Jurkat, Clone E6-1 (cell line): ENCODE results near the gene MELK.
"Not testable (repeated sequence)": the region's sequence is repeated elsewhere in the genome, so short reads cannot be mapped to it uniquely, and the experiment has no call there.

ENCODE experiments used
- DNase-seq: peaks from one replicate; pipeline ENCODE4 v3.0.0-alpha.2; 2011; ENCODE audit warnings: low read depth, low spot score
- H3K4me3 ChIP-seq: 2 replicates; pipeline ENCODE4 v1.5.1; 2011; ENCODE audit warnings: mild to moderate bottlenecking, low read length, control low read depth, moderate library complexity

The MELK gene

DNA sequence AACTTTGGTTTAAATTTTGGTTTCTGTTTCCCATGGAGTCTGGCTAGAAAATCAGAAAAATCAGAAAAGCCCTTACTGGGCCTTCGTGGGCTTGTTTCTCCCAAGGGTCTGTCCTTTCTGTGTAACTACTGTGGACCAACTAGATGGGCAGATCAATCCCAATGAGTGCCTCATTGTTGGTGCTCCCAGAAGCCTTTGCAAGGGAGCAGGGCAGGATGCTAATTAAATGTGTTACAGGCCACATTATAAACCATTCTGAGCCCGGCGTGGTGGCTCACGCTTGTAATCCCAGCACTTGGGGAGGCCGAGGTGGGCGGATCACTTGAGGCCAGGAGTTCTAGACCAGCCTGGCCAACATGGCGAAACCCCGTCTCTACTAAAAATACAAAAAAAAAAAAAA lies 1.4 kb downstream of the MELK start:
- not testable (repeated sequence) for DNase-seq
- peak overlapping the region; percentile 99 for H3K4me3 ChIP-seq

DNA sequence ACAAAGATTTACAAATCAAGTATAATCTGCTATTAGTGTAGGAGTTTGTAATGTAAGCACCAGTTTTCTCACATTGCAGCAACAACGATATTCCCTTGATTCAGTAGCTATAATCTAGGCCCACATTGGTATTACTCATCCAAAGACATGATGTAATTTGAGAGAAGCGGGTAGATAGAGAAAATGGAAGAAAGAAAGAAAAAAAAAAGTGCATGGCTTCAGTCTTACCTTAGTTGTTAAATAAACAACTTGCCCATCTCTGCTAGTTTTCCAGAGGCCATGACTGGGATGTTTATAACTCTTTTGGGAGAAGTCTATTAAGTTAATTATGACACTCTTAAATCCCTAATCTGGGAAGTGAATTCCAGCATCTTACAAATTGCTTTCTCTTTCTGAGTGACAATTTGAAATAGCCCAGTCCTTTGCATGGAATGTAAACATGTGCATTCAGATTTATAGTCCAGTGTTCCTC lies 2.8 kb downstream of the MELK start:
- H3K4me3 ChIP-seq = no peak overlapping the region
- no peak for DNase-seq

DNA sequence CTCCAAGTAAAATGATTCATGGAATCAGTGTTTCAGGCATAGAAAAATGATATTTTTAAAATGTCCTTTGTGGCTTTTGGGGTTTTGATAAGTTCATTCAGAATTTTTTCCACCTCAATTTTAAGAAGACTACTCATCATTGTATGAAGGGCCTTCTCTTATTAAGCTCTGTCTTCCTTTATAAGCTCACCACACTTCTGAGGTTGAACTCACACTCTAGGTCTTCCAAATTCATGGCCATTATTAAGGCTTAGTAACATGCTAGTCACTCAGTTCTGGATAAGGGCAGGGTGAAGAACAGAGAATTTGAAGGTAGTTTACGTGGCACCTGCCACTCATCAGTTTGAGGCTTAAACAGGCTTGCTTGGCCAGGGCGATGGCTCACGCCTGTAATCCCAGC lies 4.2 kb downstream of the MELK start:
- no peak for DNase-seq
- H3K4me3 ChIP-seq = no peak overlapping the region

DNA sequence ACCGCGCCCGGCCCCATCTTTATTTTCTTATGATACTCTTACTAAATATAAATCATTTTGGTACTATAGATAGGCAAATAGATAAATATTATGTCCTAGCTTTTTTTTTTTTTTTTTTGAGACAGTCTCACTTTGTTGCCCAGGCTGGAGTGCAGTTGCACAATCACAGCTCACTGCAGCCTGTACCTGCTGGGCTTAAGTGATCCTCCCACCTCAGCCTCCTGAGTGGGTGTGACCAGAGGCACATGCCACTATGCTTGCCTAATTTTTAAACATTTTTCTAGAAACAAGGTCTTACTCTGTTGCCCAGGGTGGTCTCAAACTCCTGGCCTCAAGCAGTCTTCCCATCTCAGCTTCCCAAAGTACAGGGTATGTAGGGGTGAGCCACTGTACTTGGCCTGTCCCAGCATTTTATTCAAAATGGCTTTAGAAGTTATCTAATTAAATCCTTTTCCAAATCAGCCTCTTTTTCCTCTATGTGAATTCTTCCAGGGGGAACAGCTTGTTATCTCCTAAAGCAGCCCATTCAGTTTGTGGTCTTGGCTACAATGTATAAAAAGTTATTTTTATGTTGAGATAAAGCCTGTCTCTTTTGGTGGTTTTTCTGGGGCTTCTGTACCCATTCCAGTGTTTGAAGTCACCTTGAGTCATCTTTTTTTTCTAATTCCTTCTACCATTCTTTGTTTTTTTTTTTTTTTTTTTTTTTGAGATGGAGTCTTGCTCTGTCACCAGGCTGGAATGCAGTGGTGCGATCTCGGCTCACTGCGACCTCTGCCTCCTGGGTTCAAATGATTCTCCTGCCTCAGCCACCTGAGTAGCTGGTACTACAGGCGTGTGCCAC lies 12.1 kb downstream of the MELK start:
- DNase-seq = no peak
- no peak overlapping the region for H3K4me3 ChIP-seq

DNA sequence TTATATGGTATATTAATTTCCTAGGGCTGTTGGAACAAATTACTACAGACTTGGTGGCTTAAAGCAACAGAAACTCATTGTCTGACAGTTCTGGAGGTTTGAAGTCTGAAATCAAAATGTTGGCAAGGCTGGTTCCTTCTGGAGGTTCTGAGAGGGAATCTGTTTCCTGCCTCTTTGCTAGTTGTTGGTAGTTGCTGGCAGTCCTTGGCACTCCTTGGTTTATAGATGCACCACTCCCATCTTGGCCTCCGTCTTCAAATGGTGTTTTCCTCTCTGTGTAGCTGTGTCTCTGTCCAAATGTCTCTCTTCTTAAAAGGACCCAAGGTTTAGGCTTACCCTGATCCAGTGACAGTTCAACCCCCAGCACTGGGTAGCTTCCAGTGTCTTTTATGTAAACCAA lies 17.5 kb downstream of the MELK start:
- no peak for DNase-seq
- H3K4me3 ChIP-seq = no peak overlapping the region

DNA sequence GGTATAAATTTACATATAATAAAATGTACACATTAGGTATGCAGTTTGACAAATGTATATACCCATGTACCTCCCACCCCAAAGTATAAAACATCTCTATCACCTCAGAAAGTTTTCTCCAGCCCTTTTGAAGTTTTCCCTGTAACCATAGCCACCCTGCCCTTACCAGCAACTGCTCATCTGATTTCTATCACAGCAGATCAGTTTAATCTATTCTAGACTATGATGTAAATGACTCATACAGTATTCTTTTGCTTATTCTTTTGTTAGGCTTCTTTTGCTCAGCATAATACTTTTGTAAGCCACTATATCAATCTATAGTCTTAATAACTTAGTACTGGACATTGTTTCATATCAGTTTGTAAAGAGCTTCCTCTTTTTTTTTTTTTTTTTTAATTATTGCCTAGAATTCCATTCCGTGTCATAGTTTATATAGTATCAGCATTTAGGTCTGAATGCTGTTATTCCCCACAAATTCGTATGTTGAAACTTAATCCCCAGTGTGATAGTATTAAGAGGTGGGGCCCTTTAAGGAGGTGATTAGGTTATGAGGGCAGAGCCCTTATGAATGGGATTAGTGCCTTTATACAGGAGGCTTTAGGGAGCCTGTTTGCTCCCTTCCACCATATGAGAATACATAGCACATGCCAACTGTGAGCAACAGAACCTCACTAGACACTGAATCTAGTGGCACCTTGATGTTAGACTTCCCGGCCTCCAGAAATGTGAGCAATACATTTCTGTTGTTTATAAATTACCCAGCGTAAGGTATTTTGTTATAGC lies 20.3 kb downstream of the MELK start:
- H3K4me3 ChIP-seq = no peak overlapping the region
- no peak for DNase-seq

DNA sequence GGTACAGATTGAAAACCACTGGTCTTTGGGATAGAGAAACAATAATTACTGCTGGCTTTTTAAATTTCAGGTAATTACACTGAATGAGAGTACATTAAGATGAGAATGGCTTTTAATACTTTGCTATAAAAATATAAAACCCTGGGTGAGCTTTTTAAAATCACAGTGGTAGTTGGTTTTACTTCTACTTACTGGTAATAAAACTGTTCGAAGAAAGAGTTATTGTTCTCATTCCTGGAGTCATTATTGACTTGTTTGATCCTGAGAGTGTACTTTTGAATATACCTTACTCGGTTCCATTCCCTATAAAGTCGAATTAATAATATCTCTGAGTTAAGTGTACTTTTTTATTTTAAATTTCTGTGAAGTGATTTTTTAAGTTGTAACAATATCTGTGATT lies 21.5 kb downstream of the MELK start:
- no peak for DNase-seq
- H3K4me3 ChIP-seq = no peak overlapping the region

DNA sequence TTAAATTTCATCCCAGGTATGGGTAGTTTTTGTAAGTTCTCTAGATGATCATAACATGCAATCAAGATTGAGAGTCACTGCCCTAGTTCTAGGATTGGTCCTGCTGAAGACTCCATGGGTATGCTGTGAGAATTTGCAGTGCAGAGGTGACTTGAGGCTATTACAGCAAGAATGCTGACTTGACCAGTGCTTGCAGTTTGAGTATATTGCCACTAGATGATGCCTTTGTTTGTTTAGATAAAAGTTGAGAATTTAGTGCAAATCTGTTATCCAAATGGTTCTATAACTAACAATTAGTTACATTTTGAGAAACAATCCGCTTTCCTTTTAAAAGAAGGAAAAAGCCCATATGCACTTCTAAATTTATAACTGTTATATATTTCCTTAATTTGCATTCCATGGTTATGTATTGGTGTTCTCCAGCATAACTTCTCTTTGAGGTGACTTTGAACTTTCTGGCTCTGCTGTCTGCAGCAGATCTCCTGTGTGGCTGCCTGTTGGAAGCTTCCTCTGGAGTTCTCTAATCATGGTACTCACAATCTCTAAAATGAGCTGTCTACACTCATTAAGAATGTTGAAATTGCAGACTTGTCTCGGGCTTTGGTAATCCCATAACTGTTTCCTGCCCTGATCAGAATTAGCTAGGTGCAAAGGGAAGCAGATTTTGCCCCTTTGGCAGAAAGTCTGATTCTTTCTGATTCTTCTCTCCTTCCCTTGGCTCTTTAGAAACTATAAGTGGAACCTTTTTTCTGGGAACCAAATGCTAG lies 24.9 kb downstream of the MELK start:
- H3K4me3 ChIP-seq = no peak overlapping the region
- peak; percentile 46 for DNase-seq

DNA sequence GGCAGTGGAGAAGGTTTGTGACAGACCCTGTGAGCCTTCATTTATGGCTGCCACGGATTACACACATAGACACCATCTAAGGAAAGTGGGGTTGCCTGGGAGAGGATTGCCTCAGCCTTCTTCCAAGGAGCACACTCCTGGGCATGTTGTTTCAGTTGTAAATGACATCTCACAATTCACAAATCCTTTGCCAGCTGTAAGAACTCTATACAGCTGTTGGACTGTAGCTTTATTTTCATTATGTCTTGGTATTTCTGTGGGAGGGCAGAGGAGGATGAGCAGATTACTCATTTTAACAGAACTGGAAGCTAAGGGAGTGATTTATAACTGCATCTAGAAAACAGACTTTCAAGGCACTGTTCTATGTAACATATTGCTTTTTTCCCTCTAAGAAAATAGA lies 25.6 kb downstream of the MELK start:
- H3K4me3 ChIP-seq = no peak overlapping the region

DNA sequence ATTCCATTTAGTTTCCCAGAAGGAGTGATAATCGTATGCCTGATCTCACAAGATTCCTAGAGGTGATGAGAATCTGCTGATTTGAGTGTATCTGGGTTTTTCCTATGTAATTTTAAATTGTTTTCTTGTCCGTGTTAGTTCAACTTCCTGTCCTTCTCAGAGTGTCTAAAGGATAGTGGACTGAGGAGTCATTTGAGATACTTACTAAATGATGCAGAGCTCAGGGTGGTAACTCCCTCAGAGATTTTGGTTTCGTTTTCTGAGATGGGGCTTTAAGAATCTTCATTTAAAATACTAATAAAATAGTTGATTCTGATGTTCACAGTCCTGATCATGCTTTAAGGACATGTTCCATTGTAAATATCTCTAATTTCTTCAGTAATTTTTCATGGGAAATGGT lies 30.3 kb downstream of the MELK start:
- H3K4me3 ChIP-seq = no peak overlapping the region
- no peak for DNase-seq

More for the DNA sequence above, 25.6 kb downstream of the MELK start:
- no peak for DNase-seq

DNA sequence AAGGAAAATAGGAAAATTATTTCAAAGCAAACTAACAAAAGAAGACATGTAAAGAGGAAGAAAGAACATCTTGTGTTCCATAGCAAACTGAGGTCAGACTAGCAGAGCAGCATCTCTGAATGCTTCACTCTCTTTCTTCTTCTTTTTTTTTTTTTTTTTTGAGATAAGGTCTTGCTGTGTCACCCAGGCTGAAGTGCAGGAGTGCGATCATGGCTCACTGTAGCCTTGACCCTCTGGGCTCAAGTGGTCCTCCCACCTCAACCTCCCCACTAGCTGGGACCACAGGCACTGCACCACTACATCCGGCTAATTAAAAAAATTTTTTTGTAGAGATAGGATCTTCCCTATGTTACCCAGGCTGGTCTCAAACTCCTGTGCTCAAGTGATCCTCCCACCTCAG lies 36.6 kb downstream of the MELK start:
- H3K4me3 ChIP-seq = no peak overlapping the region
- no peak for DNase-seq

DNA sequence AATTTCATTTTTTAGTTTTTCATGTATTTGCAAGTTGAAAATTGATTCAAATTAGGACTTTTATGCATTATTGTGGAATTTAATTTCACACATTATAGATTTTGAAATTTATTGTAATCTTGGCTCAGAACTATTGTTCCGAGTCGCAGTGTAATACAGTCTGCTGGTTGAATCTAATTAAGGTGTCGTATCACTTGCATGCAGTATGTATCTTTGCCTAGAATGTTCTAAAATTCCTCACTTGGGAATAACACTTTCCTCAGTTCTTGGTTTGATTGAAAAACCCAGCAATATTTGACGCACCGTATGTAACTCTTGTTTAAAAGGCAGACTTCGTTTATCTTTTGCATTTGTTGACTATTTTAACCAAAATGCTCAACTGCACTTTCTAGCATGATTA lies 49.4 kb downstream of the MELK start:
- no peak overlapping the region for H3K4me3 ChIP-seq
- no peak for DNase-seq

DNA sequence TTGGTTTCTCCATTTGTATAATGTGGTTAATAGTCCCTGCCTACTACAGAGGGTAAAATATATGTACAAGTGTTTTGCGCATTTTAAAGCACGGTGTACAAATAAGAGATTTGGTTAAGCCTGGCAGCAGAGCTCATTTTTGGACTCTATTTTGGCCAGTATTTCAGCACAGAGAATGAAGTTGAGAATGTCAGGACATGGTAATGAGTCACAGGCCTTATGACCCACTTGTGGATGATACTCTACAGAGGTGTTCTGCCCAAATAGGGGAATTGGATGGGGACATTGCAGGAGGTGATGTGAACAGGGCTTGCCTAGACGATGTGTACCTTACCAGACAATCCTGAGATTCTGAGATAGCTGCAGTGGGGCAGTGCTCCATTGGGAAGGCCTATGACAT lies 50.6 kb downstream of the MELK start:
- DNase-seq = no peak

DNA sequence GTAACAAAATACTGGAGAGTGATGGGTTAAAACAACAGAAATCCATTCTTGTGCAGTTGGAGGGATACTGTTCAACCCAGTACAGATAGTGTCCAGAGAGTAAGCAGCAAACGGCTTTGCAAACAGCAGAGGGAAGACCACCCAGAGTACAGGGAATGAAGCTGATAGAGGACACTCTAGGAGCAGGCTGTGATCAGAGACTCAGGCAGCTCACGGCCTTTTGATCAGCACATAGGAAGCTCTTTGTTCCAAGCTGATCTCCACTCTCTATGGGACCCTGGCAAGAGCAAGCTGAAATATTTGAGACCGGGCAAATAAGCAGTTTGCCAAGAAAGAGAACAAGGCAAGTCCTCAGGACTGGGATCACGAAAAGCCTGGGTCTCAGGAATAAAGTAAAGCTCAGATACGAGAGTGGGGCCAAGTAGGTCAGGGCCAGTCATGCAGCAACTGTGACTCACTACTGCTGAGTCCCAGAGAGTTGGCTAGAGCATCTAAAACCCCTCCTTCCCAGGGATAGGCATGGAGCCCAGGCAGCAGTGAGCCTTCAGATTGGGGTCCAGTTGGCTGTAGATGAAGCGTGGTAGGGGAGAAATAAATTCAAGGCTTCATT lies 52.4 kb downstream of the MELK start:
- no peak overlapping the region for H3K4me3 ChIP-seq
- no peak for DNase-seq

More for the DNA sequence above, 50.6 kb downstream of the MELK start:
- no peak overlapping the region for H3K4me3 ChIP-seq

DNA sequence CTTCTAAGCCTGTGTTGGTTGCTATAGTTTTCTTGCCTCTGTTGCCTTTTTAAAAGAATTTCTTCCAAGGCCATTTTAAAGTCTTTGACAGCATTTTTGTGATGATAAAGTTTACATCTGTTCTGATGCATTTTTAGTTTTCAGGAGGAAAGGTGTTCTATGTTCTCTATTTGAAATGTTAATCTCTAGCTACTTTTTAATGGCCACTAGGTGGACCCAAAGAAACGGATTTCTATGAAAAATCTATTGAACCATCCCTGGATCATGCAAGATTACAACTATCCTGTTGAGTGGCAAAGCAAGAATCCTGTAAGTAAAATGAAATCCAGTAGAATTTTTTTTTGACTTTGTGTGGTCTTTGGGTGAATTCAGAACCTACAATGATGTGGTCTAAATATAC lies 60.2 kb downstream of the MELK start:
- DNase-seq = peak; percentile 10

DNA sequence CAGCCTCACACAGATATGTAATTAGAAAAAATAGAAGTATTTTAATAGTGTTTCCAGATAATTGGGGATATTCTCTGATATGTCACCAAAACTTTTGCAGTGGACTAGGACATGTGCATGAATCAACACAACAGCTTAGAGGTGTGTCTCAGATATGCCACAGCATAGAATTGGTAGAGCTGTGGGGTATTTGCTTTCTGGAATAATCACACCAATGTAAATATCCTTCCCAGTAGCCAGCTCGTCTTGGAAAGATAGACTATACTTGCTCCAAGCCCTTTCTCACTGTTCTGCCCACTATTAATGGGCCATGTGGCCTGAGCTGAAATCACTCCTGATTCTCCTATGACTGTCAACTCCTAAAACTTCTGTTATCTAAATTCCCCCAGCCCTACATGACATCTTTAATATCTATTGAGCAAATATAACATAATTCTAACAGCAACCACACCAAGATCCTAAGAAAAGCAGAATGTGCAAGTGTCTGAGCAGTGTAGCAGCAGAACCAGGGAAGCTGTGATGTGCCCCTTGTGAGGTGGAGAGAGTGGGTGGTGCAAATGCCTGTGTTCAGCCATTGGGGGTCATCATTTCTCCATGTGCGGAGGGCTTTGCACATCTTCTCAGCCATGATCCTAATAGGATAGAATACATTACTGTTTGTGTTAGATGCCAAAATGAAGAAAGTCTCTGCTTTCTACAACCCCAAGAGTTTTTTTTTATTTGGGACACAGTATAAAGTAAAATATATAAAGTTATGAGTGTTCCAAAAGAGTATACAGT lies 65.0 kb downstream of the MELK start:
- no peak for DNase-seq

More for the DNA sequence above, 60.2 kb downstream of the MELK start:
- no peak overlapping the region for H3K4me3 ChIP-seq

DNA sequence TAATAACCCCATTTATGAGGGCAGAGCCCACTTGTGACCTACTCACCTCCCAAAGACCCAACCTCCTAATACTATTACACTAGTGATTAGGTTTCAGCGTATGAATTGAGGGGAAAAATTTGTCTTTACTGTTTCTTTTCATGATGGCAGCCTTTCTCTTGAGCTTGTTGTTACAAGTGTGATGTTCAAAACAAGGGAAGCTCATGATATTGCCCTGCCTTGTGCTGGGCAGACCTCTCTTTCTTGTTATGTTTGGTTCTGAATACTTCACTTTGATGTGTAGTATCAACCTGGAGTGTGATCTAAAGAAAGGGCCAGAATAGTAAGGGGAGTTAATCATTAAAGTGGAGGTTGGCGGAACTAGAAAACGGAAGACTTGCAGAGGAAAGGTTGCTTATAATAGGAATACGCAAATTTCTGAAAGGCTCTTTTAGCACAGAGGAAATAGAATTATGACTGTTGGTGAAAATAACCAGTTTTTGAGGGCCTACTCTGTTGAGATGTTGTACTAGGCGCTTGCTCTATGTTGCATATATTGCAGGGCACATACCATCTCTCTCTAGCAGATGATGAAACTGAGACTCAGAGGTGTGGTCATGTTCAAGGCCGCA lies 68.2 kb downstream of the MELK start:
- no peak overlapping the region for H3K4me3 ChIP-seq
- DNase-seq = no peak

More for the DNA sequence above, 65.0 kb downstream of the MELK start:
- no peak overlapping the region for H3K4me3 ChIP-seq

DNA sequence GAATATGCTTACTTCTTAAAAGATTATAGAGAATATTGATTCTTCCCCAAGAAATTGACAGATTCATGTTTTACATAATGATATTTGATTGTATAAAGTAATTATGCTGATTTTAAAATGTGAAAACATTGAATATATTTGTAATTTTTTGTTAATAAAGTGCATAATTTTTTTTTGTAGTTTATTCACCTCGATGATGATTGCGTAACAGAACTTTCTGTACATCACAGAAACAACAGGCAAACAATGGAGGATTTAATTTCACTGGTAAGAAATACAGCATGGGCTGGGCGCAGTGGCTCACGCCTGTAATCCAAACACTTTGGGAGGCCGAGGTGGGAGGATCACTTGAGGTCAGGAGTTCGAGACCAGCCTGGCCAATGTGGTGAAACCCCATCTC lies 70.1 kb downstream of the MELK start:
- no peak for DNase-seq
- no peak overlapping the region for H3K4me3 ChIP-seq
